H9 (cell line): ENCODE data around the gene HSPA12A. TPM values are rescaled to one million over a fixed set of nuclear protein-coding genes. Genes with fewer than 3 reads are reported as not detected.

Source experiments
- DNase-seq: peaks from one replicate; pipeline ENCODE4 v3.0.0-alpha.2; 2017
- H2AFZ ChIP-seq: one replicate; pipeline ENCODE4 v1.6.1; 2013; ENCODE audit warnings: mild to moderate bottlenecking, low read length, control low read depth, moderate library complexity
- H2AK5ac ChIP-seq: 2 replicates; pipeline ENCODE4 v1.6.1; 2013; ENCODE audit warnings: low read length, control low read depth, mixed read lengths; ENCODE audit not compliant: insufficient read length
- H2BK120ac ChIP-seq: one replicate; pipeline ENCODE4 v1.6.1; 2013; ENCODE audit warnings: low read depth, mild to moderate bottlenecking, low read length, control low read depth, inconsistent platforms; ENCODE audit not compliant: poor library complexity, severe bottlenecking
- H2BK12ac ChIP-seq: 2 replicates; pipeline ENCODE4 v1.6.1; 2013; ENCODE audit warnings: low read length, control low read depth, mixed read lengths, low read depth; ENCODE audit not compliant: insufficient read length
- H2BK15ac ChIP-seq: 2 replicates; pipeline ENCODE4 v1.6.1; 2013; ENCODE audit warnings: low read depth, low read length, control low read depth
- H2BK20ac ChIP-seq: one replicate; pipeline ENCODE4 v1.6.1; 2013; ENCODE audit warnings: low read depth, mild to moderate bottlenecking, low read length, control low read depth, inconsistent platforms; ENCODE audit not compliant: poor library complexity, severe bottlenecking
- H2BK5ac ChIP-seq: 2 replicates; pipeline ENCODE4 v1.6.1; 2013; ENCODE audit warnings: low read length, control low read depth, mixed read lengths; ENCODE audit not compliant: insufficient read length
- H3K14ac ChIP-seq: 2 replicates; pipeline ENCODE4 v1.6.1; 2013; ENCODE audit warnings: low read length, control low read depth; ENCODE audit not compliant: insufficient read depth
- H3K18ac ChIP-seq: 2 replicates; pipeline ENCODE4 v1.6.1; 2013; ENCODE audit warnings: low read depth, mild to moderate bottlenecking, mixed read lengths, low read length, control low read depth; ENCODE audit not compliant: insufficient read length
- H3K23ac ChIP-seq: 2 replicates; pipeline ENCODE4 v1.6.1; 2013; ENCODE audit warnings: low read length, control low read depth, mixed read lengths, low read depth; ENCODE audit not compliant: insufficient read length
- H3K23me2 ChIP-seq: 2 replicates; pipeline ENCODE4 v1.6.1; 2013; ENCODE audit warnings: low read depth, mild to moderate bottlenecking, mixed read lengths, low read length, control low read depth; ENCODE audit not compliant: insufficient read length, poor library complexity, severe bottlenecking
- H3K27ac ChIP-seq: 2 replicates; pipeline ENCODE4 v1.5.1; 2013; ENCODE audit warnings: low read length, control low read depth, mixed read lengths, low read depth; ENCODE audit not compliant: insufficient read length
- H3K27me3 ChIP-seq: 2 replicates; pipeline ENCODE4 v1.6.1; 2013; ENCODE audit warnings: low read length, control low read depth, inconsistent platforms; ENCODE audit not compliant: insufficient read depth
- H3K4ac ChIP-seq: 2 replicates; pipeline ENCODE4 v1.6.1; 2013; ENCODE audit warnings: low read depth, mild to moderate bottlenecking, control low read depth, inconsistent platforms, low read length, moderate library complexity
- H3K4me1 ChIP-seq: 2 replicates; pipeline ENCODE4 v1.6.1; 2013; ENCODE audit warnings: low read length, control low read depth, inconsistent platforms; ENCODE audit not compliant: insufficient read depth
- H3K4me2 ChIP-seq: 2 replicates; pipeline ENCODE4 v1.6.1; 2013; ENCODE audit warnings: low read length, control low read depth, mixed read lengths; ENCODE audit not compliant: insufficient read length, insufficient read depth
- H3K56ac ChIP-seq: 2 replicates; pipeline ENCODE4 v1.6.1; 2013; ENCODE audit warnings: low read depth, mild to moderate bottlenecking, mixed read lengths, low read length, control low read depth; ENCODE audit not compliant: insufficient read length
- H3K79me1 ChIP-seq: 2 replicates; pipeline ENCODE4 v1.6.1; 2013; ENCODE audit warnings: low read depth, mild to moderate bottlenecking, moderate library complexity, low read length, control low read depth, inconsistent platforms; ENCODE audit not compliant: insufficient read depth, poor library complexity, severe bottlenecking
- H3K79me2 ChIP-seq: 2 replicates; pipeline ENCODE4 v1.6.1; 2013; ENCODE audit warnings: low read length, control low read depth, inconsistent platforms; ENCODE audit not compliant: insufficient read depth
- H3K9ac ChIP-seq: 2 replicates; pipeline ENCODE4 v1.6.1; 2013; ENCODE audit warnings: low read length, control low read depth, mixed read lengths; ENCODE audit not compliant: insufficient read length; ENCODE audit errors: extremely low read depth
- H3K9me3 ChIP-seq: one replicate; pipeline ENCODE4 v1.6.1; 2013; ENCODE audit warnings: low read depth, low read length, inconsistent platforms; ENCODE audit not compliant: control insufficient read depth
- H3T11ph ChIP-seq: one replicate; pipeline ENCODE4 v1.6.1; 2013; ENCODE audit warnings: mild to moderate bottlenecking, low read length, control low read depth, inconsistent platforms
- H4K20me1 ChIP-seq: one replicate; pipeline ENCODE4 v1.6.1; 2013; ENCODE audit not compliant: control insufficient read depth, insufficient read length, insufficient read depth
- H4K5ac ChIP-seq: 2 replicates; pipeline ENCODE4 v1.6.1; 2013; ENCODE audit warnings: low read depth, mild to moderate bottlenecking, mixed read lengths, low read length, control low read depth; ENCODE audit not compliant: insufficient read length
- H4K8ac ChIP-seq: replicated peaks from 2 replicates; pipeline ENCODE4 v1.6.1; 2013; ENCODE audit warnings: low read length, control low read depth, mixed read lengths, low read depth; ENCODE audit not compliant: insufficient read length
- H4K91ac ChIP-seq: 2 replicates; pipeline ENCODE4 v1.6.1; 2013; ENCODE audit warnings: low read depth, mild to moderate bottlenecking, moderate library complexity, mixed read lengths, low read length, control low read depth; ENCODE audit not compliant: insufficient read length
- H3K27ac Mint-ChIP-seq, 3 experiments: 2 replicates in 2 of 3; 3 replicates in 1 of 3; pipeline ENCODE4 v1.8.0; 2020 to 2021; ENCODE audit warnings: mixed read lengths in 3 of 3, mild to moderate bottlenecking in 1 of 3, moderate library complexity in 1 of 3
- H3K27me3 Mint-ChIP-seq: 2 replicates; pipeline ENCODE4 v1.8.0; 2021; ENCODE audit warnings: low read depth, mild to moderate bottlenecking, moderate library complexity, mixed read lengths
- H3K36me3 Mint-ChIP-seq, 3 experiments: 2 replicates in 2 of 3; 3 replicates in 1 of 3; pipeline ENCODE4 v1.8.0; 2020 to 2021; ENCODE audit warnings: low read depth in 3 of 3, mixed read lengths in 3 of 3; ENCODE audit not compliant: insufficient read depth in 1 of 3
- H3K4me1 Mint-ChIP-seq, 2 experiments: 2 replicates each; pipeline ENCODE4 v1.8.0; 2020; ENCODE audit warnings: mixed read lengths in 2 of 2
- H3K4me3 Mint-ChIP-seq, 2 experiments: 2 replicates in 1 of 2; 3 replicates in 1 of 2; pipeline ENCODE4 v1.8.0; 2020 to 2021; ENCODE audit warnings: mild to moderate bottlenecking in 2 of 2, mixed read lengths in 2 of 2, moderate library complexity in 1 of 2
- H3K9me3 Mint-ChIP-seq, 2 experiments: 2 replicates in 1 of 2; 3 replicates in 1 of 2; pipeline ENCODE4 v1.8.0; 2020; ENCODE audit warnings: mild to moderate bottlenecking in 2 of 2, mixed read lengths in 2 of 2, moderate library complexity in 1 of 2
- WGBS: extraction: QIAGEN DNeasy Blood & Tissue Kit; methylation state at CpG from one replicate; pipeline ENCODE4 v1.1.7; 2013; ENCODE audit warnings: missing lambda C conversion rate, low lambda C conversion rate, mixed read lengths; ENCODE audit not compliant: insufficient read length; ENCODE audit errors: extremely low coverage; 5-methylcytosine and 5-hydroxymethylcytosine counted together
- total RNA-seq: library from RNA; stranded (reverse); gene quantifications from 2 replicates; pipeline ENCODE4 v1.2.1, GENCODE V29; 2021
- TF ChIP-seq, protein P1 (sequence below): fragments of 200-600 bp; sonication (generic); conservative IDR thresholded peaks from 3 replicates; pipeline ENCODE4 v1.8.0; 2021; ENCODE audit warnings: antibody characterized with exemption, mild to moderate bottlenecking

Gene HSPA12A
- total RNA-seq, 1 experiment from 2014 or later = 3.2 TPM

DNA sequence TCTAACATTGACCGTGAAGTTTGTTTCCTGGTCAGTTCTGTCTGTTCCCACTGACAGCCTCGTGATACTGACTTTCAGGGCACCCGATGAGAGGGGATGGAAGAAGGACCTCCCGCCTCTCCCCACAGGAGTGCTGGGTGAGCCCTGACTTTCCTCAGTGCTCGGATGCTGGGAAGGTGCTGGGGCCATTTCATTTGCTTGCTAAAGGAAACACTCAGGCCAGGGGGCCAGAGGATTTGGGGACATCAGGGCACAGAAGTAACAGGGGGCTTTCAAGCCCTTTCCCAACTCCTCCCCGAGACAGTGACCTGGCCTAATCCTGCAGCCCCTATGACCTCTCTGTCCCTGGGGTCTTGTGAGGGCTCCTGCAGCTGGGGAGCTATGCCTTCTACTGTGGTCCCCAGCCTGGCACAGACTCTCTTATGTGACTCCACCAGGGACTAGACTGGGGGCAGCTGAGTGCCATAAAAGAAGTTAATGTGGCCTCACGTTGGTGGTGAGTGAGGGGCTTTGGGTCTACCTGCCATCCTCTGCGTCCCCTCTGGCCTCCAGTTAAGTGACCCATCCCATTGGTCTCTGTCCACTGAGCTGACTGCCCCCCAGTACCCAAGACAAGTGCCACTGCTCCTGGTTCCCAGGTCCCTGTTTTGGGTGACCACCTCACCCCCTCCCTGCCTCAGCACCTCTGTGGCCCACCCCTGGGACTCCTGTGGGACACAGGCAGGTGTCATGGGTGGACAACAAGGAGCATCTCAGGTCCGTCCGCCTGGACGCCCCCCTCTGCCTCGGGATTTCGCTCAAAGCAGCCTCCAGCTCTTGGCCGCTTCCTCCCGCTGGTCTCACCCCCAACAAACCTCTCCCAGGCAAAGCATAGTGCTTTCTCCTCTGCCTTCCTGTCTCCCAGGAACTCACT lies 33.4 kb upstream of the HSPA12A start:
- Mint-ChIP-seq H3K4me1 (peaks cover 2 to 9% of the 10 kb centered on the region in 2 experiments; a peak in 2 of 4 replicates), H3K36me3 (no peaks in the 10 kb centered on the region), H3K27ac (no peak overlapping the region), H3K9me3 (no peaks in the 10 kb centered on the region), H3K4me3 (no peak overlapping the region), H3K27me3 (peaks cover 2% of the 10 kb centered on the region; the same call in 1 of the 2 replicates)
- TF ChIP-seq, protein P1, sequence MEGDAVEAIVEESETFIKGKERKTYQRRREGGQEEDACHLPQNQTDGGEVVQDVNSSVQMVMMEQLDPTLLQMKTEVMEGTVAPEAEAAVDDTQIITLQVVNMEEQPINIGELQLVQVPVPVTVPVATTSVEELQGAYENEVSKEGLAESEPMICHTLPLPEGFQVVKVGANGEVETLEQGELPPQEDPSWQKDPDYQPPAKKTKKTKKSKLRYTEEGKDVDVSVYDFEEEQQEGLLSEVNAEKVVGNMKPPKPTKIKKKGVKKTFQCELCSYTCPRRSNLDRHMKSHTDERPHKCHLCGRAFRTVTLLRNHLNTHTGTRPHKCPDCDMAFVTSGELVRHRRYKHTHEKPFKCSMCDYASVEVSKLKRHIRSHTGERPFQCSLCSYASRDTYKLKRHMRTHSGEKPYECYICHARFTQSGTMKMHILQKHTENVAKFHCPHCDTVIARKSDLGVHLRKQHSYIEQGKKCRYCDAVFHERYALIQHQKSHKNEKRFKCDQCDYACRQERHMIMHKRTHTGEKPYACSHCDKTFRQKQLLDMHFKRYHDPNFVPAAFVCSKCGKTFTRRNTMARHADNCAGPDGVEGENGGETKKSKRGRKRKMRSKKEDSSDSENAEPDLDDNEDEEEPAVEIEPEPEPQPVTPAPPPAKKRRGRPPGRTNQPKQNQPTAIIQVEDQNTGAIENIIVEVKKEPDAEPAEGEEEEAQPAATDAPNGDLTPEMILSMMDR = no peak
- H2AK5ac ChIP-seq = no peak overlapping the region
- no peak overlapping the region for H4K8ac ChIP-seq
- H2BK120ac ChIP-seq = no peak overlapping the region
- H3K79me1 ChIP-seq = no peaks in the 10 kb centered on the region
- no peaks in the 10 kb centered on the region for H3K4me1 ChIP-seq
- no peak overlapping the region for H4K5ac ChIP-seq
- no peaks in the 10 kb centered on the region for H3K27me3 ChIP-seq
- no peaks in the 10 kb centered on the region for H3K9me3 ChIP-seq
- no peak overlapping the region for H2BK20ac ChIP-seq
- no peak overlapping the region for H2BK12ac ChIP-seq
- H4K91ac ChIP-seq = no peak overlapping the region
- H3K56ac ChIP-seq = no peak overlapping the region
- H3K27ac ChIP-seq = no peak overlapping the region
- no peak for DNase-seq
- H2AFZ ChIP-seq = no peak overlapping the region
- H3K23ac ChIP-seq = no peak overlapping the region
- H2BK5ac ChIP-seq = no peak overlapping the region
- H3K79me2 ChIP-seq = no peaks in the 10 kb centered on the region
- no peaks in the 10 kb centered on the region for H3K23me2 ChIP-seq
- WGBS = no CpG with 5 or more reads among the region's 15 CpGs
- no peak overlapping the region for H3T11ph ChIP-seq
- no peak overlapping the region for H3K18ac ChIP-seq
- no peak overlapping the region for H3K9ac ChIP-seq
- H3K4me2 ChIP-seq = no peak overlapping the region
- H3K4ac ChIP-seq = no peak overlapping the region
- H2BK15ac ChIP-seq = no peak overlapping the region
- H4K20me1 ChIP-seq = no peaks in the 10 kb centered on the region
- no peak overlapping the region for H3K14ac ChIP-seq
